ENCODE data around the gene NEK10. TPM values are rescaled to one million over a fixed set of nuclear protein-coding genes. Genes with fewer than 3 reads are reported as not detected.

Gene NEK10
- total and polyA plus RNA-seq, 2 donors (not counting 3 experiments of a cell fraction or from before 2014, with no cell fraction given) = 0.32 to 5.0 TPM

- DNase-seq (ENCODE audit: low read depth, low spot score) (no peak), FAIRE-seq (no peak)
- Histone ChIP-seq H3K27ac (ENCODE audit: insufficient read depth, low read depth, low read length) (no peak overlapping the region), H2AFZ (ENCODE audit: low read depth, low read length) (no peak overlapping the region), H3K9ac (replicated peaks; ENCODE audit: extremely low read depth, insufficient read depth, low read length) (no peak overlapping the region), H3K4me2 (ENCODE audit: insufficient read depth, low read length) (no peak overlapping the region), H3K4me3 (replicated peaks in 1 of 3; ENCODE audit: insufficient read depth in 1 of 3, low read depth in 1 of 3, low read length in 3 of 3) (no peak overlapping the region), H3K4me1 (ENCODE audit: control insufficient read depth, extremely low read depth, insufficient read depth, low read length) (peaks cover 7% of the 10 kb centered on the region), H3K79me2 (ENCODE audit: control insufficient read depth, insufficient read depth, low read length) (no peaks in the 10 kb centered on the region), H4K20me1 (replicated peaks; ENCODE audit: control insufficient read depth, extremely low read depth, insufficient read depth, low read length) (no peaks in the 10 kb centered on the region), H3K9me3 (replicated peaks; ENCODE audit: control insufficient read depth, insufficient read depth, low read length) (no peaks in the 10 kb centered on the region), H3K36me3 (ENCODE audit: control insufficient read depth in 2 of 2, extremely low read depth in 1 of 2, insufficient read depth in 2 of 2, low read length in 2 of 2) (peaks cover 2 to 25% of the 10 kb centered on the region in 2 experiments), H3K9me1 (replicated peaks; ENCODE audit: control insufficient read depth, extremely low read depth, insufficient read depth, low read length) (no peaks in the 10 kb centered on the region), H3K27me3 (ENCODE audit: control insufficient read depth in 2 of 2, insufficient read depth in 2 of 2, low read length in 2 of 2) (no peaks in the 10 kb centered on the region)
- ChIA-PET POLR2A (no interaction called here), CTCF (interaction anchor here (4.7 kb wide), 1 partner anchor 26 kb away, joined by 15 read pairs; no protein-coding TSS in a partner anchor)
- BruUV-seq (replicated peaks) = no TSS peak
- dilution Hi-C loops (cut with MboI; ENCODE audit: extremely low pct_ligation_motif_present, low sequenced_read_pairs) = no loop called here
- intact Hi-C loops (cut with micrococcal nuclease) = no loop called here
- TF ChIP-seq JUN (IDR thresholded peaks at IDR 0.05; ENCODE audit: borderline replicate concordance, insufficient read depth, insufficient read length, low read depth) (no peak), POLR2A (IDR thresholded peaks at IDR 0.05; ENCODE audit: low read depth, low read length) (no peak), POLR2AphosphoS5 (IDR thresholded peaks at IDR 0.05; ENCODE audit: insufficient read depth, low read depth, low read length) (no peak), FOS (IDR thresholded peaks at IDR 0.05; ENCODE audit: borderline replicate concordance, insufficient read depth, low read length) (no peak), EZH2 (IDR thresholded peaks at IDR 0.05; ENCODE audit: borderline replicate concordance, low read depth, low read length, severe bottlenecking) (no peak), GATA2 (IDR thresholded peaks at IDR 0.05; ENCODE audit: insufficient read depth, insufficient read length, low read depth, low read length) (no peak), MAX (IDR thresholded peaks at IDR 0.05; ENCODE audit: insufficient read depth, insufficient read length) (no peak), CTCF (IDR thresholded peaks at IDR 0.05; ENCODE audit: extremely low read depth in 1 of 2, insufficient read depth in 1 of 2, low read depth in 1 of 2, low read length in 2 of 2) (no peak), MYC (IDR thresholded peaks at IDR 0.05; ENCODE audit: low read depth, low read length) (no peak)
Observed at GRCh38 chr3:27384191-27384590, 15.0 kb upstream of the NEK10 start.
